Neural cell (in vitro differentiated cells): ENCODE measurements around the gene RBM14. TPM values are rescaled to one million over a fixed set of nuclear protein-coding genes. Genes with fewer than 3 reads are reported as not detected.
"Not testable (repeated sequence)": the region's sequence is repeated elsewhere in the genome, so short reads cannot be mapped to it uniquely, and the experiment has no call there.

Source experiments
- H2AFZ ChIP-seq: fragments of 200-600, 300-800 bp; sonication (generic), shearing (Covaris generic); 2 replicates; pipeline ENCODE4 v1.6.0; 2014; ENCODE audit warnings: low read depth, mild to moderate bottlenecking, antibody characterized with exemption, low read length, moderate library complexity
- H3F3A ChIP-seq: fragments of 200-600 bp; shearing (Covaris generic); 2 replicates; pipeline ENCODE4 v1.6.1; 2016; ENCODE audit warnings: mild to moderate bottlenecking, moderate library complexity, mixed read lengths, antibody characterized with exemption, low read length; ENCODE audit not compliant: insufficient read depth, poor library complexity, severe bottlenecking
- H3K27ac ChIP-seq: fragments of 200-600, 300-800 bp; sonication (generic), shearing (Covaris generic); 2 replicates; pipeline ENCODE4 v1.5.1; 2014; ENCODE audit warnings: mild to moderate bottlenecking, low read length, moderate library complexity
- H3K27me3 ChIP-seq: fragments of 300-800, 200-600 bp; sonication (generic), shearing (Covaris generic); 2 replicates; pipeline ENCODE4 v1.6.0; 2014; ENCODE audit warnings: mild to moderate bottlenecking, low read depth, low read length, moderate library complexity; ENCODE audit not compliant: insufficient read depth
- H3K36me3 ChIP-seq: fragments of 300-800, 200-600 bp; sonication (generic), shearing (Covaris generic); 2 replicates; pipeline ENCODE4 v1.5.1; 2014; ENCODE audit warnings: mild to moderate bottlenecking, antibody characterized with exemption, low read length, moderate library complexity; ENCODE audit not compliant: insufficient read depth
- H3K4me2 ChIP-seq: fragments of 300-800, 200-600 bp; sonication (generic), shearing (Covaris generic); 2 replicates; pipeline ENCODE4 v1.6.0; 2014; ENCODE audit warnings: mild to moderate bottlenecking, low read length
- H3K4me3 ChIP-seq: fragments of 300-800, 200-600 bp; sonication (generic), shearing (Covaris generic); 2 replicates; pipeline ENCODE4 v1.5.1; 2014; ENCODE audit warnings: mild to moderate bottlenecking, low read length, moderate library complexity
- H3K79me2 ChIP-seq: fragments of 200-600 bp; shearing (Covaris generic); replicated peaks from 2 replicates; pipeline ENCODE4 v1.6.0; 2014; ENCODE audit warnings: mild to moderate bottlenecking, low read length, moderate library complexity; ENCODE audit not compliant: insufficient read depth
- H3K9ac ChIP-seq: fragments of 300-800, 200-600 bp; sonication (generic), shearing (Covaris generic); 2 replicates; pipeline ENCODE4 v1.6.1; 2016; ENCODE audit warnings: mild to moderate bottlenecking, low read length, mixed read lengths
- H3K9me2 ChIP-seq: fragments of 200-600 bp; shearing (Covaris generic); 2 replicates; pipeline ENCODE4 v1.6.1; 2016; ENCODE audit warnings: mild to moderate bottlenecking, low read length, mixed read lengths; ENCODE audit not compliant: insufficient read depth
- H3K9me3 ChIP-seq: fragments of 200-600, 300-800 bp; sonication (generic), shearing (Covaris generic); 2 replicates; pipeline ENCODE4 v1.6.1; 2016; ENCODE audit warnings: mild to moderate bottlenecking, mixed run types, low read length, moderate library complexity, mixed read lengths
- H4K20me1 ChIP-seq: fragments of 200-600 bp; shearing (Covaris generic); 2 replicates; pipeline ENCODE4 v1.6.1; 2016; ENCODE audit warnings: mild to moderate bottlenecking, mixed run types; ENCODE audit not compliant: insufficient read depth
- EP300 ChIP-seq: fragments of 450-650 bp; conservative IDR thresholded peaks from 2 replicates; pipeline ENCODE4 v1.6.1; 2014; ENCODE audit warnings: antibody characterized with exemption, mild to moderate bottlenecking, moderate library complexity; ENCODE audit not compliant: poor library complexity, severe bottlenecking
- EZH2 ChIP-seq: fragments of 200-600, 300-800 bp; shearing (Covaris generic), sonication (generic); IDR thresholded peaks from 2 replicates; pipeline ENCODE4 v1.6.1; 2014; ENCODE audit warnings: antibody characterized with exemption, low read length, borderline replicate concordance, mild to moderate bottlenecking; ENCODE audit not compliant: insufficient read depth, poor library complexity, severe bottlenecking
- MXI1 ChIP-seq: fragments of 450-650 bp; conservative IDR thresholded peaks from 2 replicates; pipeline ENCODE4 v1.6.1; 2014; ENCODE audit warnings: antibody characterized with exemption, mild to moderate bottlenecking; ENCODE audit not compliant: poor library complexity, severe bottlenecking
- POLR2AphosphoS5 ChIP-seq: IDR thresholded peaks from 2 replicates; pipeline ENCODE4 v1.6.1; 2012
- RAD21 ChIP-seq: fragments of 450-650 bp; conservative IDR thresholded peaks from 2 replicates; pipeline ENCODE4 v1.6.1; 2014; ENCODE audit warnings: antibody characterized with exemption, mild to moderate bottlenecking, moderate library complexity
- SMC3 ChIP-seq: fragments of 450-650 bp; conservative IDR thresholded peaks from 2 replicates; pipeline ENCODE4 v1.6.1; 2014; ENCODE audit warnings: antibody characterized with exemption, mild to moderate bottlenecking, moderate library complexity; ENCODE audit not compliant: poor library complexity
- TAF1 ChIP-seq: IDR thresholded peaks from 2 replicates; pipeline ENCODE4 v1.6.1; 2012; ENCODE audit warnings: low read depth
- polyA plus RNA-seq: library from polyadenylated mRNA; depleted of rRNA; stranded (reverse); fragments of >200 nt; gene quantifications from 2 replicates; pipeline ENCODE4 v1.2.3, GENCODE V29; 2014
- TF ChIP-seq, protein P1 (sequence below): fragments of 450-650 bp; IDR thresholded peaks from 2 replicates; pipeline ENCODE4 v1.5.1; 2014; ENCODE audit warnings: antibody characterized with exemption, mild to moderate bottlenecking, moderate library complexity; ENCODE audit not compliant: poor library complexity, severe bottlenecking
- TF ChIP-seq, protein P2 (sequence below): IDR thresholded peaks from 2 replicates; pipeline ENCODE4 v1.6.1; 2012; ENCODE audit warnings: borderline replicate concordance

Gene RBM14
- polyA plus RNA-seq, 1 donor from 2014 or later = 43.0 TPM

DNA sequence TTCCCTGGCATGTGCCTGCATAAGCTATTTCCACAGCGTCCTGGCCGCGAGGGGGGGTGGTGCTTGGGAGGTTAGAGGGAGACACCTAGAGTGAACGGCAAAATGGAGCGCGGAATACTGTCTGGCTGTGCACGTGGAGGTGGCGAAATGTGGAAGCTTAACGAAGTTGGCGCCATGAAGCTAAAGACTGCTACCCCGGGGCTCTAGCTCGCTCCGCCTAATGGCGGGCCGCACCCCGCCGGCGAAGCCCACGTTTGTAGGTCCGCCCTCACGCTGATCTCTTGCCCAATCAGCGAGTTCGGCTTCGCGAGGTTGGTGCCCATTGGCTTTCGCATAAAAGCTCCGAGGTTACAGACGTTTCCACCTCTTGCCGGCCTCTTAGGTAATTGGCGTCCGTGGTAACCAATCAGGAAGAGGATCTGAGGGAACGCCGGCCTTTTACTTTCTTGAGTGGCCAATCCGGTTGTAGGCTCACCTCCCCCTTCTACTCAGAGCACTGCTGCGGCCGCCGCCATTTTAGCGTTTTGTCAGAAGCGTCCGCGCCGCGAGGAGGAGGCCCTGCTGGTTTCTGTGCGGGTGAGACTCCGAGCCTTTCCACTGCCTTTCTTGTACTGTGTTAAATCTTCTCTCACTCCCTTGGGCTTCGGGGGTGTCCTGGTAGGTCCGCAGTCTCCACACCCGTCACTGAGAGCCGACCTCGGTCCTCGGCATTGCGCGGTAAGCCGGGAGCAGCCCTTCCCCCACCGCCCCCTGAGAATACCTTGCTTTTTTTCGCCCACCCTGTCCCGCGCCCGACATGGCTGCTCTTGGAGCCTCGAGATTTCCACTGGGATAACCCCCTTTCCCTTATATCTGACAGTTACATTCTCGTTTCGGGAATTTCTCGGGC is 22.0 kb downstream of the RBM14 start, which contains the start of gene RBM4:
Gene RBM4, plus strand, starts transcription at position 527 of the 889 bp plus-strand sequence. CDS start 1,009 bp downstream, outside the sequence.
- H3K36me3 ChIP-seq = peaks cover 15% of the 10 kb centered on the region
- H3K9me2 ChIP-seq = no peaks in the 10 kb centered on the region
- H3K79me2 ChIP-seq = peaks cover 57% of the 10 kb centered on the region
- H3K4me3 ChIP-seq = peak within 1 kb of the TSS; percentile 75
- H3K4me2 ChIP-seq = peak within 1 kb of the TSS; percentile 83
- peak; percentile 19 for TF ChIP-seq RAD21
- peak; percentile 74 for TF ChIP-seq EP300
- TF ChIP-seq SMC3 = no peak
- peak; percentile 98 for TF ChIP-seq MXI1
- peak; percentile 98 for TF ChIP-seq POLR2AphosphoS5
- TF ChIP-seq, protein P1, sequence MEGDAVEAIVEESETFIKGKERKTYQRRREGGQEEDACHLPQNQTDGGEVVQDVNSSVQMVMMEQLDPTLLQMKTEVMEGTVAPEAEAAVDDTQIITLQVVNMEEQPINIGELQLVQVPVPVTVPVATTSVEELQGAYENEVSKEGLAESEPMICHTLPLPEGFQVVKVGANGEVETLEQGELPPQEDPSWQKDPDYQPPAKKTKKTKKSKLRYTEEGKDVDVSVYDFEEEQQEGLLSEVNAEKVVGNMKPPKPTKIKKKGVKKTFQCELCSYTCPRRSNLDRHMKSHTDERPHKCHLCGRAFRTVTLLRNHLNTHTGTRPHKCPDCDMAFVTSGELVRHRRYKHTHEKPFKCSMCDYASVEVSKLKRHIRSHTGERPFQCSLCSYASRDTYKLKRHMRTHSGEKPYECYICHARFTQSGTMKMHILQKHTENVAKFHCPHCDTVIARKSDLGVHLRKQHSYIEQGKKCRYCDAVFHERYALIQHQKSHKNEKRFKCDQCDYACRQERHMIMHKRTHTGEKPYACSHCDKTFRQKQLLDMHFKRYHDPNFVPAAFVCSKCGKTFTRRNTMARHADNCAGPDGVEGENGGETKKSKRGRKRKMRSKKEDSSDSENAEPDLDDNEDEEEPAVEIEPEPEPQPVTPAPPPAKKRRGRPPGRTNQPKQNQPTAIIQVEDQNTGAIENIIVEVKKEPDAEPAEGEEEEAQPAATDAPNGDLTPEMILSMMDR = peak; percentile 28
- TF ChIP-seq TAF1 = peak; percentile 98
- TF ChIP-seq, protein P2, sequence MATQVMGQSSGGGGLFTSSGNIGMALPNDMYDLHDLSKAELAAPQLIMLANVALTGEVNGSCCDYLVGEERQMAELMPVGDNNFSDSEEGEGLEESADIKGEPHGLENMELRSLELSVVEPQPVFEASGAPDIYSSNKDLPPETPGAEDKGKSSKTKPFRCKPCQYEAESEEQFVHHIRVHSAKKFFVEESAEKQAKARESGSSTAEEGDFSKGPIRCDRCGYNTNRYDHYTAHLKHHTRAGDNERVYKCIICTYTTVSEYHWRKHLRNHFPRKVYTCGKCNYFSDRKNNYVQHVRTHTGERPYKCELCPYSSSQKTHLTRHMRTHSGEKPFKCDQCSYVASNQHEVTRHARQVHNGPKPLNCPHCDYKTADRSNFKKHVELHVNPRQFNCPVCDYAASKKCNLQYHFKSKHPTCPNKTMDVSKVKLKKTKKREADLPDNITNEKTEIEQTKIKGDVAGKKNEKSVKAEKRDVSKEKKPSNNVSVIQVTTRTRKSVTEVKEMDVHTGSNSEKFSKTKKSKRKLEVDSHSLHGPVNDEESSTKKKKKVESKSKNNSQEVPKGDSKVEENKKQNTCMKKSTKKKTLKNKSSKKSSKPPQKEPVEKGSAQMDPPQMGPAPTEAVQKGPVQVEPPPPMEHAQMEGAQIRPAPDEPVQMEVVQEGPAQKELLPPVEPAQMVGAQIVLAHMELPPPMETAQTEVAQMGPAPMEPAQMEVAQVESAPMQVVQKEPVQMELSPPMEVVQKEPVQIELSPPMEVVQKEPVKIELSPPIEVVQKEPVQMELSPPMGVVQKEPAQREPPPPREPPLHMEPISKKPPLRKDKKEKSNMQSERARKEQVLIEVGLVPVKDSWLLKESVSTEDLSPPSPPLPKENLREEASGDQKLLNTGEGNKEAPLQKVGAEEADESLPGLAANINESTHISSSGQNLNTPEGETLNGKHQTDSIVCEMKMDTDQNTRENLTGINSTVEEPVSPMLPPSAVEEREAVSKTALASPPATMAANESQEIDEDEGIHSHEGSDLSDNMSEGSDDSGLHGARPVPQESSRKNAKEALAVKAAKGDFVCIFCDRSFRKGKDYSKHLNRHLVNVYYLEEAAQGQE = peak; percentile 90
- no peak for TF ChIP-seq EZH2
- no peaks in the 10 kb centered on the region for H3K9me3 ChIP-seq
- peak within 1 kb of the TSS; percentile 92 for H3K9ac ChIP-seq
- peaks cover 8% of the 10 kb centered on the region for H3F3A ChIP-seq
- H2AFZ ChIP-seq = peak within 1 kb of the TSS; percentile 40
- no peaks in the 10 kb centered on the region for H3K27me3 ChIP-seq
- H3K27ac ChIP-seq = peak within 1 kb of the TSS; percentile 97
- H4K20me1 ChIP-seq = peaks cover 36% of the 10 kb centered on the region

GRCh38 chr11:66639066-66639813 is 22.8 kb downstream of the RBM14 start:
- H3K36me3 ChIP-seq = peaks cover 17% of the 10 kb centered on the region
- peak overlapping the region; percentile 92 for H3K9ac ChIP-seq
- H3K9me3 ChIP-seq = no peaks in the 10 kb centered on the region
- H3K27ac ChIP-seq = peak overlapping the region; percentile 97
- H3K27me3 ChIP-seq = no peaks in the 10 kb centered on the region
- TF ChIP-seq MXI1 (no peak), EP300 (no peak), RAD21 (peak; percentile 8), SMC3 (peak; percentile 4)
- TF ChIP-seq, protein P1 = peak; percentile 9
- peaks cover 65% of the 10 kb centered on the region for H3K79me2 ChIP-seq
- peak overlapping the region; percentile 83 for H3K4me2 ChIP-seq
- peak overlapping the region; percentile 75 for H3K4me3 ChIP-seq
- no peak overlapping the region for H2AFZ ChIP-seq
- H3K9me2 ChIP-seq = no peaks in the 10 kb centered on the region
- H4K20me1 ChIP-seq = peaks cover 44% of the 10 kb centered on the region
- peaks cover 8% of the 10 kb centered on the region for H3F3A ChIP-seq

DNA sequence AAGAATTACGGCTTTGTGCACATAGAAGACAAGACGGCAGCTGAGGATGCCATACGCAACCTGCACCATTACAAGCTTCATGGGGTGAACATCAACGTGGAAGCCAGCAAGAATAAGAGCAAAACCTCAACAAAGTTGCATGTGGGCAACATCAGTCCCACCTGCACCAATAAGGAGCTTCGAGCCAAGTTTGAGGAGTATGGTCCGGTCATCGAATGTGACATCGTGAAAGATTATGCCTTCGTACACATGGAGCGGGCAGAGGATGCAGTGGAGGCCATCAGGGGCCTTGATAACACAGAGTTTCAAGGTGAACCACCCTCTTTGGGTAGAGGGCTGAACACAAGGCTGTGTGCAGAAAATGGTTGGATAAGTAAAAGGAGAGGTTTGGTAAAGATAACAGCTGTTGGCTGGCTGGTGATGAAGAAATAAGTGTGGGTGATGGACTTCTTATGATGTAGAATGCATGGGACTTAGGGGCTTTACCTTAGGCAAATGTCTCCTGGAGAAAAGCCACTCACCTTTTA is 23.4 kb downstream of the RBM14 start:
- H3K9me3 ChIP-seq, H2AFZ ChIP-seq, H3F3A ChIP-seq, H3K9me2 ChIP-seq, H3K27me3 ChIP-seq: not testable (repeated sequence)
- H3K27ac ChIP-seq = peak overlapping the region; percentile 97
- peaks cover 67% of the 10 kb centered on the region for H3K79me2 ChIP-seq
- peak overlapping the region; percentile 100 for H3K4me2 ChIP-seq
- H4K20me1 ChIP-seq = peaks cover 50% of the 10 kb centered on the region
- H3K9ac ChIP-seq = peak overlapping the region; percentile 92
- H3K36me3 ChIP-seq = peaks cover 20% of the 10 kb centered on the region
- peak overlapping the region; percentile 75 for H3K4me3 ChIP-seq
